ENCODE data around the gene ATP5MC3. TPM values are rescaled to one million over a fixed set of nuclear protein-coding genes. Genes with fewer than 3 reads are reported as not detected.

The ATP5MC3 gene
- total and polyA plus RNA-seq, 2 experiments from 2014 or later, result 185 to 557 TPM

GRCh38 chr2:175137793-175138192 is 43.7 kb downstream of the ATP5MC3 start:
- ATAC-seq (no peak), DNase-seq (ENCODE audit: low spot score) (no peak)
- no peaks in the 10 kb centered on the region for H3K36me3 ChIP-seq (ENCODE audit: insufficient read depth)
- Mint-ChIP-seq H3K4me1 (peaks cover 25% of the 10 kb centered on the region), H3K9me3 (no peaks in the 10 kb centered on the region), H3K4me3 (no peak overlapping the region), H3K27ac (no peak overlapping the region), H3K27me3 (ENCODE audit: insufficient read depth, low read depth, poor library complexity) (no peaks in the 10 kb centered on the region), H3K36me3 (ENCODE audit: low read depth) (peaks cover 15% of the 10 kb centered on the region; the same call in 2 of the 3 replicates)
- no peaks in the 10 kb centered on the region for H3F3A ChIP-seq (replicated peaks; ENCODE audit: low read depth)
- no peak overlapping the region for H3K27ac ChIP-seq (ENCODE audit: low read depth)
- no peaks in the 10 kb centered on the region for H3K9me2 ChIP-seq (ENCODE audit: insufficient read depth)
- no peak for TF ChIP-seq CREB1 (CRISPR knock-in tag; IDR thresholded peaks at IDR 0.05; ENCODE audit: low read depth)
- TF ChIP-seq REST (IDR thresholded peaks at IDR 0.05; ENCODE audit: unreplicated experiment), result no peak
- TF ChIP-seq NANOG (IDR thresholded peaks at IDR 0.05; ENCODE audit: borderline replicate concordance), result no peak
- no peak for TF ChIP-seq JUNB (IDR thresholded peaks at IDR 0.05; ENCODE audit: unreplicated experiment)
- TF ChIP-seq, protein P1, sequence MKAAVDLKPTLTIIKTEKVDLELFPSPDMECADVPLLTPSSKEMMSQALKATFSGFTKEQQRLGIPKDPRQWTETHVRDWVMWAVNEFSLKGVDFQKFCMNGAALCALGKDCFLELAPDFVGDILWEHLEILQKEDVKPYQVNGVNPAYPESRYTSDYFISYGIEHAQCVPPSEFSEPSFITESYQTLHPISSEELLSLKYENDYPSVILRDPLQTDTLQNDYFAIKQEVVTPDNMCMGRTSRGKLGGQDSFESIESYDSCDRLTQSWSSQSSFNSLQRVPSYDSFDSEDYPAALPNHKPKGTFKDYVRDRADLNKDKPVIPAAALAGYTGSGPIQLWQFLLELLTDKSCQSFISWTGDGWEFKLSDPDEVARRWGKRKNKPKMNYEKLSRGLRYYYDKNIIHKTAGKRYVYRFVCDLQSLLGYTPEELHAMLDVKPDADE (IDR thresholded peaks at IDR 0.05), result no peak
- no peak for TF ChIP-seq EZH2phosphoT487 (IDR thresholded peaks at IDR 0.05; ENCODE audit: unreplicated experiment)
- H3K27me3 ChIP-seq (ENCODE audit: insufficient read depth), result no peaks in the 10 kb centered on the region
- H3K4me3 ChIP-seq, result no peak overlapping the region
- no peak overlapping the region for H2AFZ ChIP-seq
- peaks cover 17% of the 10 kb centered on the region; the same call in 1 of the 2 replicates for H3K4me1 ChIP-seq (ENCODE audit: insufficient read depth)
- no peak overlapping the region for H3K4me2 ChIP-seq
- peaks cover 8% of the 10 kb centered on the region; the same call in 1 of the 2 replicates for H4K20me1 ChIP-seq (replicated peaks; ENCODE audit: insufficient read depth)
- H3K79me2 ChIP-seq (replicated peaks; ENCODE audit: insufficient read depth), result peaks cover 71% of the 10 kb centered on the region

- Mint-ChIP-seq H3K9me3 (no peaks in the 10 kb centered on the region), H3K27ac (peak overlapping the region; percentile 78), H3K36me3 (ENCODE audit: low read depth) (peaks cover 15% of the 10 kb centered on the region; the same call in 2 of the 3 replicates), H3K4me1 (peaks cover 25% of the 10 kb centered on the region), H3K4me3 (peak overlapping the region; percentile 46), H3K27me3 (ENCODE audit: insufficient read depth, low read depth, poor library complexity) (no peaks in the 10 kb centered on the region)
- no peaks in the 10 kb centered on the region for H3K9me2 ChIP-seq (ENCODE audit: insufficient read depth)
- H3K4me2 ChIP-seq, result peak overlapping the region; percentile 21
- no peak for ATAC-seq
- no peaks in the 10 kb centered on the region for H3K27me3 ChIP-seq (ENCODE audit: insufficient read depth)
- H3K4me3 ChIP-seq, result no peak overlapping the region
- H3K36me3 ChIP-seq (ENCODE audit: insufficient read depth), result no peaks in the 10 kb centered on the region
- no peaks in the 10 kb centered on the region for H3F3A ChIP-seq (replicated peaks; ENCODE audit: low read depth)
- H3K79me2 ChIP-seq (replicated peaks; ENCODE audit: insufficient read depth), result peaks cover 59% of the 10 kb centered on the region
- peaks cover 6% of the 10 kb centered on the region; the same call in 1 of the 2 replicates for H4K20me1 ChIP-seq (replicated peaks; ENCODE audit: insufficient read depth)
- H3K4me1 ChIP-seq (ENCODE audit: insufficient read depth), result peaks cover 21% of the 10 kb centered on the region; the same call in 1 of the 2 replicates
- DNase-seq (ENCODE audit: low spot score), result no peak
- no peak overlapping the region for H2AFZ ChIP-seq
- H3K27ac ChIP-seq (ENCODE audit: low read depth), result peak overlapping the region; percentile 23; the same call in 1 of the 2 replicates
- TF ChIP-seq, protein P1 (IDR thresholded peaks at IDR 0.05), result no peak
- no peak for TF ChIP-seq POLR2AphosphoS5 (IDR thresholded peaks at IDR 0.05; ENCODE audit: low read depth)
- TF ChIP-seq, protein P2, sequence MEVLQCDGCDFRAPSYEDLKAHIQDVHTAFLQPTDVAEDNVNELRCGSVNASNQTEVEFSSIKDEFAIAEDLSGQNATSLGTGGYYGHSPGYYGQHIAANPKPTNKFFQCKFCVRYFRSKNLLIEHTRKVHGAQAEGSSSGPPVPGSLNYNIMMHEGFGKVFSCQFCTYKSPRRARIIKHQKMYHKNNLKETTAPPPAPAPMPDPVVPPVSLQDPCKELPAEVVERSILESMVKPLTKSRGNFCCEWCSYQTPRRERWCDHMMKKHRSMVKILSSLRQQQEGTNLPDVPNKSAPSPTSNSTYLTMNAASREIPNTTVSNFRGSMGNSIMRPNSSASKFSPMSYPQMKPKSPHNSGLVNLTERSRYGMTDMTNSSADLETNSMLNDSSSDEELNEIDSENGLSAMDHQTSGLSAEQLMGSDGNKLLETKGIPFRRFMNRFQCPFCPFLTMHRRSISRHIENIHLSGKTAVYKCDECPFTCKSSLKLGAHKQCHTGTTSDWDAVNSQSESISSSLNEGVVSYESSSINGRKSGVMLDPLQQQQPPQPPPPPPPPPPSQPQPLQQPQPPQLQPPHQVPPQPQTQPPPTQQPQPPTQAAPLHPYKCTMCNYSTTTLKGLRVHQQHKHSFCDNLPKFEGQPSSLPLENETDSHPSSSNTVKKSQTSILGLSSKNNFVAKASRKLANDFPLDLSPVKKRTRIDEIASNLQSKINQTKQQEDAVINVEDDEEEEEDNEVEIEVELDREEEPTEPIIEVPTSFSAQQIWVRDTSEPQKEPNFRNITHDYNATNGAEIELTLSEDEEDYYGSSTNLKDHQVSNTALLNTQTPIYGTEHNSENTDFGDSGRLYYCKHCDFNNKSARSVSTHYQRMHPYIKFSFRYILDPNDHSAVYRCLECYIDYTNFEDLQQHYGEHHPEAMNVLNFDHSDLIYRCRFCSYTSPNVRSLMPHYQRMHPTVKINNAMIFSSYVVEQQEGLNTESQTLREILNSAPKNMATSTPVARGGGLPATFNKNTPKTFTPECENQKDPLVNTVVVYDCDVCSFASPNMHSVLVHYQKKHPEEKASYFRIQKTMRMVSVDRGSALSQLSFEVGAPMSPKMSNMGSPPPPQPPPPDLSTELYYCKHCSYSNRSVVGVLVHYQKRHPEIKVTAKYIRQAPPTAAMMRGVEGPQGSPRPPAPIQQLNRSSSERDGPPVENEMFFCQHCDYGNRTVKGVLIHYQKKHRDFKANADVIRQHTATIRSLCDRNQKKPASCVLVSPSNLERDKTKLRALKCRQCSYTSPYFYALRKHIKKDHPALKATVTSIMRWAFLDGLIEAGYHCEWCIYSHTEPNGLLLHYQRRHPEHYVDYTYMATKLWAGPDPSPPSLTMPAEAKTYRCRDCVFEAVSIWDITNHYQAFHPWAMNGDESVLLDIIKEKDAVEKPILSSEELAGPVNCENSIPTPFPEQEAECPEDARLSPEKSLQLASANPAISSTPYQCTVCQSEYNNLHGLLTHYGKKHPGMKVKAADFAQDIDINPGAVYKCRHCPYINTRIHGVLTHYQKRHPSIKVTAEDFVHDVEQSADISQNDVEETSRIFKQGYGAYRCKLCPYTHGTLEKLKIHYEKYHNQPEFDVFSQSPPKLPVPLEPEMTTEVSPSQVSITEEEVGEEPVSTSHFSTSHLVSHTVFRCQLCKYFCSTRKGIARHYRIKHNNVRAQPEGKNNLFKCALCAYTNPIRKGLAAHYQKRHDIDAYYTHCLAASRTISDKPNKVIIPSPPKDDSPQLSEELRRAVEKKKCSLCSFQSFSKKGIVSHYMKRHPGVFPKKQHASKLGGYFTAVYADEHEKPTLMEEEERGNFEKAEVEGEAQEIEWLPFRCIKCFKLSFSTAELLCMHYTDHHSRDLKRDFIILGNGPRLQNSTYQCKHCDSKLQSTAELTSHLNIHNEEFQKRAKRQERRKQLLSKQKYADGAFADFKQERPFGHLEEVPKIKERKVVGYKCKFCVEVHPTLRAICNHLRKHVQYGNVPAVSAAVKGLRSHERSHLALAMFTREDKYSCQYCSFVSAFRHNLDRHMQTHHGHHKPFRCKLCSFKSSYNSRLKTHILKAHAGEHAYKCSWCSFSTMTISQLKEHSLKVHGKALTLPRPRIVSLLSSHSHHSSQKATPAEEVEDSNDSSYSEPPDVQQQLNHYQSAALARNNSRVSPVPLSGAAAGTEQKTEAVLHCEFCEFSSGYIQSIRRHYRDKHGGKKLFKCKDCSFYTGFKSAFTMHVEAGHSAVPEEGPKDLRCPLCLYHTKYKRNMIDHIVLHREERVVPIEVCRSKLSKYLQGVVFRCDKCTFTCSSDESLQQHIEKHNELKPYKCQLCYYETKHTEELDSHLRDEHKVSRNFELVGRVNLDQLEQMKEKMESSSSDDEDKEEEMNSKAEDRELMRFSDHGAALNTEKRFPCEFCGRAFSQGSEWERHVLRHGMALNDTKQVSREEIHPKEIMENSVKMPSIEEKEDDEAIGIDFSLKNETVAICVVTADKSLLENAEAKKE (CRISPR knock-in tag; IDR thresholded peaks at IDR 0.05), result no peak
Observed at GRCh38 chr2:175136334-175137215, 44.9 kb downstream of the ATP5MC3 start.

All from GM23338 (cell line).